GM19099 (cell line): ENCODE data around the gene NT5DC3.

ENCODE experiments used
- POLR2A ChIP-seq: IDR thresholded peaks from 3 replicates; pipeline ENCODE4 v1.6.1; 2011; ENCODE audit warnings: low read depth; ENCODE audit not compliant: insufficient read length; ENCODE audit errors: extremely low read depth

NT5DC3 gene

DNA sequence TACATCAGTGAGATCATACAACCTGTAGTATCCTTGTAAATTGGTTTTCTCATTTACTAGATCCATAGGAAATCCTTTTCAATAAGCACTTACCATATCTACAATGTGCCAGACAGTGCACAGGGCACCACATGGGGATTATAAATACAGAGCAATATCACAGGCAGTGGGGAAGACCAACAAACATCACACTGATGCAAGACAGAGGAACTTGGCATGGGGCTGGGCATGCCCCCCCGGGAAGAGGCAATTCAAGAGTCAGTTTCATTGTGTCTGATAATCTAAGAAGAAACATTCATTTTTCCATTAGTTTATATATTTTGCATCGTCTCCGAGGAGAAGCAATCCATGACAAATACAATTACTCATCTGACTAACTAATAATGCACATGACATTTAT, 16.2 kb downstream of the NT5DC3 start:
- no peak for TF ChIP-seq POLR2A

DNA sequence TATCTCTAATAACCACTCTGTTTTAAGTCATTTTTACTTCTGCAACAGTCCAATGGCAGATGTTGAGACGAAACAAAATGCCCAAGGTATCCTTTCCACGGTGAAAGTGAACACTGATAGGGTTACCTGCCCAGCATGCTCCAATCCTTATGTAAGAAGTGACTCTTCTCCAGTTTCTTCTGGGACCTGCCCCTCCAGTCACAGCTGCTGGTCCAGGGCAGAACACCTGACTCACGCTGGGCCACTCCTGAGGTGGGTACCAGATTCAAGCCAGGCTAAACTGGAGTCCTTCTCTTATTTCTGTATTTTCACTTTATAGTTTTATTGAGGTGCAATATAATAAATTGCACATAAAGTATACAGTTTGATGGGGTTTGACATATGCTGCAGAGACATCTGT, 16.7 kb downstream of the NT5DC3 start:
- TF ChIP-seq POLR2A = no peak

DNA sequence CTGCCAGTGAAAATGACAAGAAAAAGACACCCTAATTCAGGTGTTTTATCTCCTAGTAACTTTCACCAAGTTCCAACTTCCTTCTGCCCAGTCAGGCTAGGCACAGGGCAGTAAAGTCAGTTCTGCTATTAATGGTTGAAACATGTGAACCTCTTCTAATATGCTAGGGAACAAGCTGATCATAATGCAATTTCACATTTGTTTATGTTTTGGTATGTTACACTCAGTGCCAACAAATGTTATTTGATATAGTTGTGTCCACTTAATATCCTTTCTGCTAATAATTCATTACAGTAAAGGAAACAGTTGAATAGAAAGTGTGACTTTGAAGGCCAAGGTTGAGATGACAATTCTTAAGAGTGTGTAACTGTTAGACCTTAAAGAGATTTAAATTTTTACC, 17.2 kb downstream of the NT5DC3 start:
- TF ChIP-seq POLR2A = no peak

DNA sequence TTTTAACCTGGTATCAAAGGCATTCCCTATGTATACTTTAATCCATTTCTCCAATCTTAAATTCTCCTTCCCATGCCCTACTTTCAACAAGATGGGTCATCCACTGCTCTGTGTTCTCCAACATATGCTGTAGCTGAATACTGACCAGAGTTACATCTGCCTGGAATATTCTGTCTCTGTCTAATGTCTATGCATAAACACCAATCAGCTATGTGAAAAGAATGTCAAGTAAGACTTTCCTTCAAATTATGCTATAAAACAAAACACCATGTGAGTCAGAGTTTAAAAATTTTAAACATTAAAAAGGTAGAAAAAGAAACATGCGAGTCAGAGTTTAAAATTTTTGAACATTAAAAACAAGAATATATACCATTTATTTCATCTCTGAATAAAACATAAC, 19.3 kb downstream of the NT5DC3 start:
- no peak for TF ChIP-seq POLR2A

DNA sequence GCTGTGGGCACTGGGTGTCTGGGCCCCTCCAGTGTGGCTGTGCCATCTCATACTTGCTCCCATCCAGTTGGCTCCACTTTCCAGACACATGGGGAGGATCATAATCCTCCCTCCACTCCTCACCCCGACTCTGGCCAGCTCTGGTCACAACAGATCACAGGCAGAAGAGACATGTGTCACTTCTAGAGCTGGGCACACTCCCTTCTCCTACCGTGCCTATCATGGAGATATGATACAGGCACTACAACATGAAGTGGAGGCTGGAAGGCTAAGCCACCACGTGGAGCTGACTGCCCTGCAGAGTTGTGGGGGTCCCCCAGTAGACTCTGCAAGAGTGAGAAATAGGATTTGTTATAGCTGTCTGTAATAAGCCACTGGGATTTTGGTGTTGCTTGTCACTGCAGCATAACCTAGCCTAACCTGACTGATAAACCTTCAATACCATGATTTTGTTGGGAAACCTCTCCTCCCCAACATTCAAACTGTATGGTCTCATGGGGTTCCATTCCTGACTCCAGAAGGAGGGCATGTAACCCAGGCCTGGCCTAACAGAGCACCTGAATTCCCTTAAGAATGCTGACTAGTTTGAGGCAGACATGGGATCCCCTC, 20.0 kb downstream of the NT5DC3 start:
- no peak for TF ChIP-seq POLR2A

DNA sequence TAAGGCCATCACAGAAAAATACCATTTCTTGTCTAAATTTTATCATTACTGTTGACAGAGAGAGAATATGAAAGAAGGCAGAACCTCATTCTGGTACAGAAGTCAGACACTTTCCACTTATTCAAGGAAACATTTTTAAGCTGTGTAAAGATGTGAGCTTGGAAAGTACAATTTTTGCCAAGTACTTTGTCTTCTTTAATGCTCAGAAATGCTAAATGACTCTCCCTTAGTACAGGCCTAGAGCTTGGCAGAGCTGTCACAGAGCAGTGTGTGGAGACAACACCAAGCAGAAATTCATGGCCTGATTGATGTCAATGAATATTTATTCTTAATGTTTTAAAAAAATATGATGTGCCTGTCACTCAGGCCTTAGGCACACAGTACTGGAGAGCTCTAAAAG, 20.7 kb downstream of the NT5DC3 start:
- TF ChIP-seq POLR2A = no peak

DNA sequence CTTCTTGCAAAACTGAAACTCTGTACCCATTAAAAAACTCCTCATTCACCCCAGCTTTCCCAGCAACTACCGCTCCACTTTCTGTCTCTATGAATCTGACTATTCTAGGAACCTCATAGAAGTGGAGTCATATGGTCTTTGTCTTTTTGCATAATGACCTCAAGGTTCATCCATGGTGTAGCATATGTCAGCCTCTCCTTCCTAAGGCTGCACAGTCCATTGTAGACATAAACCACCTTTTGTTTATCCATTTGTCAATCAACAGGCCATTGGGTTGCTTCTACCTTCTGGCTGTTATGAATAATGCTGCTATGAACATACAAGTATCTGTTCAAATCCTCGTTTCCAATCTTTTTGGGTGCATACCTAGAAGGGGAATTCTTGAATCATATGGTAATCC, 21.1 kb downstream of the NT5DC3 start:
- TF ChIP-seq POLR2A = no peak

DNA sequence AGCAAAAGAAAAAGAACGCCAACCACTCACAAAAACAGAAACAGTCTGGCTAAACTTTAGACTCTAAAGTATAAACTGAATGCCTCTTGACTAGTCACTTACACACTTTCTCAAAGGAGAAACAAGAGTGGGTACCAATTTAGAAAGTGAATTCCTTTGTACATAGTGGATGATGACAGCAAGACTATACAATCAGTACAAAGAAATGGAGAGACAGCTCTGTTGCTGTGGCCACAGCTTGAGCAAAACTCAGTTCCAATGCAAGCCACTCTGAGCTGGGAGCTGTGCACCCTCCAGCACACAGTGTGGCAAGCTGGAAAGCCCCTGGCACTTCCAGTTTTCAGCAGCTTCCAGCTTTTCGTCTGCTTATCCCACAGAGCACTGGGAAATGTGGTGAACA, 21.7 kb downstream of the NT5DC3 start:
- TF ChIP-seq POLR2A = no peak

DNA sequence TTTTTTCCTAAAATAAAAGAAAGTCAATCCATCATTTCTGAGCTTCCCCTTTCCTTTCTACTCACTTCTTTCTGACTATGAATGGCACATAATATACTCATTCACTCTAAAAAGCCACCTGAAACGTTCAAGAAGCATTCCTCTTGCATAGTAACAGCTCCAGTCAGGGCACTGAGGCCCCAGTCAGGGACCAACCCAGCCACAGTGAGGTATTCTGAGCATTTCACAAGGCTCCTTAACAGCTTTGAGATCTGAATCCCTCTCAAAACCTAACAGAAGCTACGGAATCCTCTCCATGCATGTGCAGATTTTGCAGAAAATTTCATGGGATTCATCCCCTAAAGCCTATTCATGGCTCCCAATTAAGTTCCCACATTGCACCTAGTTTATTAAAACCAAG, 23.2 kb downstream of the NT5DC3 start:
- TF ChIP-seq POLR2A = no peak

DNA sequence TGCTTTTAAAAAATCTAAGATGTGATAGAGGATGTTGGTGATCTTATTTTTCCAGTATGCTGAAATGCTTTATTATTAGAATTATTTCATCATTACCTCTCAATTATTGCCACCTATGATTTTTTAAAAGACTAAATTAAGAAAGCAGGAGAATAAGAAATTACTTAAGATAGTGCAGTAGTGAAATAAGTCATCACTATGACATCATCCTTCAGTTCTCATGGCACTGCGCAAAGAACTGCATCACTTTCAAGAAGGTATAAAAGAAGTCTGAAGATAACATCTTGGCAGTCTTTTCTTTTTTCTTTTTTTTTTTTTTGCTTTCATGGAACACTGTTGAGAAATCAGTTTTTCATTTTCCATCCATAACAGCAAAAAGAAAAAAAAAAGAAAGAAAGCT, 24.4 kb downstream of the NT5DC3 start:
- no peak for TF ChIP-seq POLR2A

DNA sequence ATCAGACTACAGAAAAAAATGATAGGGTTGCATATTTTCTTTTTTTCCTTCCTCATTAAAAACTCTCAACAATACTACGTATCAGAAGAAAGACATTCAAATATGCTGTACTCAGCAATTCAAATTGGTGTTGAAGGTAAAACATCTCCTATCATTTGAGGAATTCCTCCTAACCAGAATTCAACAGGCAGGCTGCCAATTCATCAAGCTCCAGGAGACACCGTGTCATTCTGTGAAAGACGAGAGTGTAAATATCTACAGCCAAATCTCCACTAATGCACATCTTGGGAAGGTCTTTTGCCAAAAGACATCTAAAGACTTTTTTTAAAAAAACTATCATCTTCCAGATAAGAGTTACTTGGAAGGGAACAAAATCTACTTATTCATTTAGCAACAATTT, 26.6 kb downstream of the NT5DC3 start:
- TF ChIP-seq POLR2A = no peak

DNA sequence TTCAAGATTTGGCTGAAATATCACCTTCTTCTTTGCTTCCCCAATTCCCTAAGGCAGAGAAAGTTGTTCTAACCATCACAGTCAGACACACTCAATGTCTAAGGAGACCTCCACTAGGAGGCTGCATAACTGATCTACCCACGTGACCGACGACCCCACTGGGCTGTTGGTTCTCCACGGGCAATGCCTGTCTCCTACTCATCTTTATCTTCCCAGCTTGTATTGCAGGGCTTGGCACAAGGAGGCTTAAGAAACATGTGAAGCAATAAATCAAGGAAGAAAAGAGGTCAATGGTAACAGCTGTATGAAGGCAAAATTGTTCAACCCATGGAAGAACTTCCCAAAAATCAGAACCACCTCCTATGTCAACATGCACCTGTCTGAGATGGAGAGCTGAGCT, 27.1 kb downstream of the NT5DC3 start:
- no peak for TF ChIP-seq POLR2A

DNA sequence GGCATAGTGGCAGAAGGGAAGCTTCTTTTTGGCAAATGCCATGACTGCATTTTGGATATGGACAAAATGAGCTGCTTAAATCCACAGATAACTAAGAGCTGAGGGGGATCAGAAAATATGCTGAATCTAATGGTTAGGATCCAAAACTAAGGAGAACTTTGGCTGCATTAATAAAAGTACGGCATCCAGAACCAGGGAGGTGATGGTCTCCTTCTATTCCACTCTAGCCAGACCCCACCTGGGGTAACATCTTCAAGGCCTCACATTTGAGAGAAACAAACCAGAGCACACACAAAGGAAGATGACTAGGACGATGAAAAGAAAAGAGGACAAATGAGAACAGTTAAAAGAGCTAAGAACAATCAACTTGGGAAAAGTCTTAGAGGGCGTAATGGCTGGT, 27.6 kb downstream of the NT5DC3 start:
- no peak for TF ChIP-seq POLR2A

DNA sequence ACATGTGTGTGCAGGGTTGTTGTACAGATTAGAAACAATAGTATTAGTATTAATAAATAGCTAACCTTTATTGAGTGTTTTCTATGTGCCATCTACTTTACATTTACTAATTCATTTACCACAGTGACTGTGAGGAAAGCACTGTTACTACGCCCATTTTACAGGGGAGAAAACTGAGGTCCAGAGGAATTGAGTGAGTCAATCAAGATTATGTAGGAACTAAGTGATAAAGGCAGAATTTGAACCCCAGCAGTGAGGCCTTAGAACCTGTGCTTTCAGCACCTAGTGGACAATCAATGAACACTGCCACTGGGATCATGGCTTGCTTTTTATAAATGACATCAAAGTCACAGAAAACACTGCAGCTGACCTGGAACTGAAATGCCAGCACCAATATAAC, 28.2 kb downstream of the NT5DC3 start:
- no peak for TF ChIP-seq POLR2A

DNA sequence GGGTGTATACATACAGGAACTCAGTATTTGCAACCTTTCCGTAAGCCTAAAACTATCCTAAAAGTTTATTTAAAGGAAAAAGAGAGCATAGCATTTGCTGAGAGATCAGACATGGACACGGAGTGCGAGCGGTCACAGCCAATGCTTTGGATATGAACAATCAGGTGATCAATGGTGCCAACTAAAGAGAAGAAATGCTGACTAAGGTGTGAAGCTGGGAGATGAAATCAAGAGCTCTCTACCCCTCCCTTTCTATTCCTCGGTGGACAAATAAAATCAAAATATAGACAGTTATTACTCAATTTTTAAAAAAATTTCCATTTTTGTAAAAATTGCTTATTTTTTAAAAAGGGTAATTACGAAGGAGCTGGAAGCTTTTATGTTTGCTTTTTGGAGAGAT, 29.2 kb downstream of the NT5DC3 start:
- no peak for TF ChIP-seq POLR2A

DNA sequence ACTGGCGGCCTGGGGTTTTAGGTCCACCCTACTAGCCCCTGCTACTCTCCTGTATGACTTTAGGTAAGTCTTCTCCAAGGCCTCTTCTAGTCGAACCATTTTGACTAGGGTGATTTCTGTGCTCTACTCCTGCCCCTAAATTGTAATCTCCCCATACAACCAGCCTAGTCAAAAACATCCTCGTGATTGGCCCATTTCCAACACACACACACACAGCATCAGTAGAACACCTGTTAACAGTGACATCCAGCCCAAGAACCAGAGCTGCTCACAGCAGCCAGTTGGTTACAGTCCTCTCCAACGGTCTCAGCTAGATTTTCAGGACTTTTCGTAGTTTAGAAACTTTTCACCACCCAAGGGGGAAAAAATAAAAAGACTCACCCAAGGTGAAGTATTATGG, 30.9 kb downstream of the NT5DC3 start:
- no peak for TF ChIP-seq POLR2A

DNA sequence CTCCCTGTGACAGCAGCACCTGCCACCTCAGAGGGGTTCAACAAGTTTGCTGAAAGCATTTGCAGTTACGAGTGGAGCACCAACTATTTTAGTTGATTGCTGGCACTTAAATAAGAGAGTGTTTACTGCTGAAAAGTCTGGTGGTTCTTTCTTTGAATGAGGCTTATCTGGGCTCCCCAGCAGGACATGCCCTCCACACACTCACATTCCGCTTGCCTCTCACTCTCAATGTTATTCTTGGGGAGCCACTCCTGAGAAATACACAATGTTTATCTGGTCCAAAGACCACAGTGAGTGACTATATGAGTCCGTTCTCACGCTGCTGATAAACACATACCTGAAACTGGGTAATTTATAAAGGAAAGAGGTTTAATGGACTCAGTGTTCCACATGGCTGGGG, 31.9 kb downstream of the NT5DC3 start:
- TF ChIP-seq POLR2A = no peak

DNA sequence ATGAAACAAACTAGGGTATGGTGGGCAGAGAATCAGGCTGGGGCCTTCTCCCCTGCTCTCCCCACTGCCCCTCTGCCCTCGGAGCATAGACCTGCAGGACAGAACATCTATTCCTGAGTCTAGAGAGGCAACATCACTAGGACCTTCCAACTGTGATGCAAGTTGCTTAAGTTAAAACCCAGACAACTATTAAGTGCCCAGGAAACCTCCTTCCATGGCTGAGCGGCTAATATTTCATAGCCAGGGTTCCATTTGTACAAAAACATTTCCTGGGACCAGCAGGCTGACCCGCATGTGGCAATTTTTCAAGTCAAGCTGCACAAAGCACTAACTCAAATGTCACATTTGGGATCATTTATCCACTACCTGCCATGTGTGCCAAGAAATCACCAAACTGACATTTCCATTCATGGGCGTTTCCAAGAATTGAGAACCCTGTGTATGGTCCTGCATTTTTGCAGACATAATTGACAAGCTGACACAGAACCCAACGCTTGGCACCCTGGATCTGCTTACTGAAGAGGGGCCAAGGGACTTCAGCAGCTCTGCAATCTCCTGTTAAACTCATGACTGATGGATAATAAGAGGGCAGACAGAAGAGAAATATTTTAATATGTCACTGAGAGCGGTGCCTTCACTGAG, 32.7 kb downstream of the NT5DC3 start:
- no peak for TF ChIP-seq POLR2A
